SK-N-SH (cell line): ENCODE measurements around the gene SPON1. TPM values are rescaled to one million over a fixed set of nuclear protein-coding genes. Genes with fewer than 3 reads are reported as not detected.

Experiments
- CTCF ChIA-PET: fragments of 300-600, 350-600 bp; formaldehyde crosslinking; extraction: SDS; loops from one replicate; lab custom pipeline; 2021; lab: Yijun Ruan, JAX
- POLR2A ChIA-PET: fragments of 350-600 bp; sonication (Branson Sonifier 250); formaldehyde crosslinking; extraction: SDS; loops from one replicate; lab custom pipeline; 2020; ENCODE audit warnings: antibody characterized with exemption, inconsistent platforms; lab: Yijun Ruan, JAX
- DNase-seq: peaks from one replicate; pipeline ENCODE4 v3.0.0; 2012
- H2AFZ ChIP-seq: fragments of 200-600 bp; sonication (generic); 2 replicates; pipeline ENCODE4 v1.8.1; 2016; ENCODE audit warnings: antibody characterized with exemption, mild to moderate bottlenecking, low read depth
- H3F3A ChIP-seq: fragments of 200-600 bp; sonication (generic); replicated peaks from 2 replicates; pipeline ENCODE3; 2016; ENCODE audit warnings: antibody characterized with exemption, mild to moderate bottlenecking; ENCODE audit not compliant: insufficient read depth
- H3K27ac ChIP-seq, 2 experiments: fragments of 200-500 bp in 1 of 2; fragments of 200-600 bp in 1 of 2; sonication (Bioruptor generic) in 1 of 2; sonication (generic), shearing (Covaris generic) in 1 of 2; 2 replicates each; pipeline versions ENCODE4 v1.5.1 to v1.6.1; 2014 to 2016; ENCODE audit warnings: low read depth in 2 of 2, inconsistent platforms in 1 of 2, low read length in 1 of 2, mild to moderate bottlenecking in 1 of 2, mixed read lengths in 1 of 2
- H3K27me3 ChIP-seq: fragments of 200-600 bp; sonication (generic), shearing (Covaris generic); 2 replicates; pipeline ENCODE4 v1.6.1; 2016; ENCODE audit warnings: mixed run types; ENCODE audit not compliant: insufficient read depth
- H3K36me3 ChIP-seq, 2 experiments: fragments of 200-500 bp in 1 of 2; fragments of 200-600 bp in 1 of 2; sonication (Bioruptor generic) in 1 of 2; sonication (generic) in 1 of 2; replicated peaks in 1 of 2; 2 replicates each; pipeline versions ENCODE3 to v1.5.1; 2014 to 2016; ENCODE audit warnings: low read length in 1 of 2, mild to moderate bottlenecking in 1 of 2; ENCODE audit not compliant: insufficient read depth in 2 of 2, control insufficient read depth in 1 of 2
- H3K4me1 ChIP-seq, 2 experiments: fragments of 200-500 bp in 1 of 2; fragments of 200-600 bp in 1 of 2; sonication (Bioruptor generic) in 1 of 2; sonication (generic), shearing (Covaris generic) in 1 of 2; 2 replicates each; pipeline versions ENCODE4 v1.5.1 to v1.6.1; 2014 to 2016; ENCODE audit warnings: low read depth in 1 of 2, low read length in 1 of 2, mixed run types in 1 of 2; ENCODE audit not compliant: insufficient read depth in 2 of 2, control insufficient read depth in 1 of 2
- H3K4me2 ChIP-seq: fragments of 200-600 bp; sonication (generic), shearing (Covaris generic); 2 replicates; pipeline ENCODE4 v1.6.1; 2017; ENCODE audit warnings: mixed run types
- H3K4me3 ChIP-seq, 2 experiments: fragments of 200-500 bp in 1 of 2; fragments of 200-600 bp in 1 of 2; sonication (Bioruptor generic) in 1 of 2; sonication (generic), shearing (Covaris generic) in 1 of 2; 2 replicates each; pipeline versions ENCODE4 v1.5.1 to v1.8.1; 2014 to 2016; ENCODE audit warnings: low read depth in 2 of 2, inconsistent platforms in 1 of 2, low read length in 1 of 2, mild to moderate bottlenecking in 1 of 2, mixed read lengths in 1 of 2, moderate library complexity in 1 of 2
- H3K79me2 ChIP-seq: fragments of 200-600 bp; sonication (generic); 2 replicates; pipeline ENCODE4 v1.8.1; 2017; ENCODE audit warnings: mild to moderate bottlenecking; ENCODE audit not compliant: insufficient read depth
- H3K9ac ChIP-seq: fragments of 200-600 bp; sonication (generic); 2 replicates; pipeline ENCODE4 v1.6.1; 2017; ENCODE audit warnings: mixed run types
- H3K9me2 ChIP-seq: fragments of 200-600 bp; sonication (generic); 2 replicates; pipeline ENCODE4 v1.6.1; 2017; ENCODE audit warnings: mixed run types
- H3K9me3 ChIP-seq: fragments of 200-600 bp; sonication (generic); 2 replicates; pipeline ENCODE4 v1.6.1; 2017; ENCODE audit warnings: mixed run types, mild to moderate bottlenecking, moderate library complexity
- H4K20me1 ChIP-seq: fragments of 200-600 bp; sonication (generic); 2 replicates; pipeline ENCODE4 v1.6.1; 2017; ENCODE audit warnings: mild to moderate bottlenecking, mixed run types; ENCODE audit not compliant: insufficient read depth
- ELF1 ChIP-seq: IDR thresholded peaks from 2 replicates; pipeline ENCODE4 v1.4.0; 2012
- EP300 ChIP-seq, 2 experiments: IDR thresholded peaks; 2 replicates each; pipeline versions ENCODE4 v1.4.0 to v1.6.1; 2012; ENCODE audit warnings: borderline replicate concordance in 1 of 2, low read depth in 1 of 2, low read length in 1 of 2
- NRF1 ChIP-seq: IDR thresholded peaks from 2 replicates; pipeline ENCODE4 v1.6.1; 2012; ENCODE audit warnings: low read depth, mild to moderate bottlenecking, low read length
- REST ChIP-seq: IDR thresholded peaks from 2 replicates; pipeline ENCODE4 v1.6.1; 2012; ENCODE audit warnings: mild to moderate bottlenecking, low read depth, low read length, moderate library complexity
- SIN3A ChIP-seq: IDR thresholded peaks from 2 replicates; pipeline ENCODE4 v1.6.1; 2012; ENCODE audit warnings: low read depth, mild to moderate bottlenecking, low read length, moderate library complexity, borderline replicate concordance
- TAF1 ChIP-seq: IDR thresholded peaks from 2 replicates; pipeline ENCODE4 v1.6.1; 2012; ENCODE audit warnings: low read depth, mild to moderate bottlenecking, low read length, moderate library complexity, borderline replicate concordance
- TCF12 ChIP-seq: IDR thresholded peaks from 2 replicates; pipeline ENCODE4 v1.4.0; 2012
- ZBTB33 ChIP-seq: IDR thresholded peaks from 2 replicates; pipeline ENCODE4 v1.4.0; 2012; ENCODE audit warnings: low read depth, borderline replicate concordance
- WGBS: methylation state at CpG from one replicate; pipeline ENCODE4 v1.1.6; 2017; ENCODE audit warnings: low lambda C conversion rate; 5-methylcytosine and 5-hydroxymethylcytosine counted together
- polyA plus RNA-seq, 3 experiments: library from polyadenylated mRNA; depleted of rRNA; stranded (reverse); fragments of >200 nt; gene quantifications; 2 replicates each; pipeline ENCODE4 v1.2.3, GENCODE V29; 2012
- TF ChIP-seq, protein P1 (sequence below): fragments of 150-350 bp; IDR thresholded peaks from 2 replicates; pipeline ENCODE4 v1.6.1; 2016; ENCODE audit warnings: mild to moderate bottlenecking, low read depth, low read length

The SPON1 gene
- polyA plus RNA-seq, 1 of the 3 experiments (the other 2 are of a cell fraction) = not detected

- TF ChIP-seq ZBTB33 = no peak
Measured at GRCh38 chr11:14045417-14045816, 82.9 kb downstream of the SPON1 start (continued).

DNA sequence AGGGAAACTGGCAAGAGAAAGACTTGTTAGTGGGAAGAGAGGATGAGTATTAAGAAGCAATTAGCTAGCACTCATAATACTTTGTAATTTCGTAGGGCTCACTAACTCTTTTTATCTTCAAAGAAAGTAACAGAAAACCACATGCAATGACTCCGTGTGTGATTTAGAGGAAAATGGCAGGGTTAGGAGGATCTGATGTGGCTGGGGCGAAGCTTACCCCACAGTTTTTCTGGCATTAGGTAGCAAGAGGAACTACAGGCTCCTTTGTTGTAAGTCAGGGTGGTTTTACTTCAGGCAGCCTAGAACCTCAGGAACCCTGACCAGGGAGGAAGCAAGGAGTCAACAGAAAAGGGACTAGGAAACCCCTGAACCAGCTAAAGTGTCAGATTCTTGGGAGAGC is 89.7 kb downstream of the SPON1 start:
- ChIA-PET POLR2A (no interaction called here), CTCF (interaction anchor here (1.1 to 1.3 kb wide), 2 partner anchors 11 to 279 kb away, joined by 3 to 5 read pairs; no protein-coding TSS in a partner anchor)
- no peak overlapping the region for H3K9ac ChIP-seq
- H3K9me3 ChIP-seq = no peaks in the 10 kb centered on the region
- DNase-seq = no peak
- no peaks in the 10 kb centered on the region; a peak in 1 of 4 replicates for H3K4me1 ChIP-seq
- TF ChIP-seq ZBTB33 = no peak
- no peak for TF ChIP-seq EP300 (IDR thresholded peaks at IDR 0.05; ENCODE audit: borderline replicate concordance in 1 of 2, low read depth in 1 of 2, low read length in 1 of 2)
- no peak for TF ChIP-seq SIN3A
- no peak for TF ChIP-seq REST
- TF ChIP-seq, protein P1, sequence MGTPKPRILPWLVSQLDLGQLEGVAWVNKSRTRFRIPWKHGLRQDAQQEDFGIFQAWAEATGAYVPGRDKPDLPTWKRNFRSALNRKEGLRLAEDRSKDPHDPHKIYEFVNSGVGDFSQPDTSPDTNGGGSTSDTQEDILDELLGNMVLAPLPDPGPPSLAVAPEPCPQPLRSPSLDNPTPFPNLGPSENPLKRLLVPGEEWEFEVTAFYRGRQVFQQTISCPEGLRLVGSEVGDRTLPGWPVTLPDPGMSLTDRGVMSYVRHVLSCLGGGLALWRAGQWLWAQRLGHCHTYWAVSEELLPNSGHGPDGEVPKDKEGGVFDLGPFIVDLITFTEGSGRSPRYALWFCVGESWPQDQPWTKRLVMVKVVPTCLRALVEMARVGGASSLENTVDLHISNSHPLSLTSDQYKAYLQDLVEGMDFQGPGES = no peak
- TF ChIP-seq NRF1 = no peak
- no peak for TF ChIP-seq TCF12
- no peak for TF ChIP-seq ELF1
- no peak for TF ChIP-seq TAF1
- H3K27ac ChIP-seq = no peak overlapping the region
- WGBS = 10% methylated on average over 3 of the region's 3 CpGs
- no peak overlapping the region for H3K4me3 ChIP-seq
- H4K20me1 ChIP-seq = no peaks in the 10 kb centered on the region
- no peak overlapping the region for H3K4me2 ChIP-seq
- no peaks in the 10 kb centered on the region for H3F3A ChIP-seq
- no peaks in the 10 kb centered on the region for H3K36me3 ChIP-seq
- H3K9me2 ChIP-seq = no peaks in the 10 kb centered on the region
- no peaks in the 10 kb centered on the region for H3K27me3 ChIP-seq
- no peaks in the 10 kb centered on the region for H3K79me2 ChIP-seq
- no peak overlapping the region for H2AFZ ChIP-seq
